Body of pancreas (tissue), 4 donors: ENCODE results near the gene ZNF516.

ENCODE experiments used
- POLR2A ChIP-seq, 3 donors: fragments of 450-650 bp; IDR thresholded peaks; one replicate each; pipeline ENCODE4 v1.6.1; 2016; ENCODE audit warnings: antibody characterized with exemption in 3 of 3, mild to moderate bottlenecking in 2 of 3
- TF ChIP-seq, protein P1 (sequence below), 7 experiments: fragments of 450-650 bp in 4 of 7; fragments of 200-600 bp in 3 of 7; sonication (generic) in 3 of 7; IDR thresholded peaks; one replicate each; pipeline ENCODE4 v1.5.1; 2016 to 2019; ENCODE audit warnings: antibody characterized with exemption in 7 of 7

DNA sequence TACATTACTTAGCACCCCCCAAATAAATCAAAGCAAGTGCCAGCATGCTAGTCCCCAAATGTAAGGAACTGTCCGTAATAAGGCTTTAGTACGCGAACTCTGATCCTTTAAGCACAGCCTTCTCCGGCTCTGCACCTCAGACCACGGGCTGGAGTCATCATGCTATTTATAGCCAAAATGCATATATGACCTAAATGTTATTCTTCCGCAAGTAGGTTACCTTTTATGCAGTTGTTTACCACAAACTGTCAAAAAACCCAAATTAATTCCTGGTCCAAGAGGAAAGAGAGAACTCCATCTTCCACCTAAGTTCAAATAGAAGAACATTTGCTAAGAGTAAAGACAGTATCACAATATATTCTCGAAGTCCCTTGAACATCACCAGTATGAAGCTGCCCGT is 42.7 kb downstream of the ZNF516 start:
- no peak for TF ChIP-seq POLR2A (IDR thresholded peaks at IDR 0.05)
- TF ChIP-seq, protein P1, sequence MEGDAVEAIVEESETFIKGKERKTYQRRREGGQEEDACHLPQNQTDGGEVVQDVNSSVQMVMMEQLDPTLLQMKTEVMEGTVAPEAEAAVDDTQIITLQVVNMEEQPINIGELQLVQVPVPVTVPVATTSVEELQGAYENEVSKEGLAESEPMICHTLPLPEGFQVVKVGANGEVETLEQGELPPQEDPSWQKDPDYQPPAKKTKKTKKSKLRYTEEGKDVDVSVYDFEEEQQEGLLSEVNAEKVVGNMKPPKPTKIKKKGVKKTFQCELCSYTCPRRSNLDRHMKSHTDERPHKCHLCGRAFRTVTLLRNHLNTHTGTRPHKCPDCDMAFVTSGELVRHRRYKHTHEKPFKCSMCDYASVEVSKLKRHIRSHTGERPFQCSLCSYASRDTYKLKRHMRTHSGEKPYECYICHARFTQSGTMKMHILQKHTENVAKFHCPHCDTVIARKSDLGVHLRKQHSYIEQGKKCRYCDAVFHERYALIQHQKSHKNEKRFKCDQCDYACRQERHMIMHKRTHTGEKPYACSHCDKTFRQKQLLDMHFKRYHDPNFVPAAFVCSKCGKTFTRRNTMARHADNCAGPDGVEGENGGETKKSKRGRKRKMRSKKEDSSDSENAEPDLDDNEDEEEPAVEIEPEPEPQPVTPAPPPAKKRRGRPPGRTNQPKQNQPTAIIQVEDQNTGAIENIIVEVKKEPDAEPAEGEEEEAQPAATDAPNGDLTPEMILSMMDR (IDR thresholded peaks at IDR 0.05) = no peak
